GM12891 (cell line): ENCODE data around the gene LIX1L.

ENCODE experiments used
- PAX5 ChIP-seq: IDR thresholded peaks from 2 replicates; pipeline ENCODE4 v1.6.1; 2011; ENCODE audit warnings: low read length, moderate library complexity, mild to moderate bottlenecking; ENCODE audit not compliant: insufficient read depth, severe bottlenecking
- POLR2A ChIP-seq: IDR thresholded peaks from 2 replicates; pipeline ENCODE4 v1.6.1; 2011; ENCODE audit warnings: low read depth, low read length, control low read depth
- POLR2AphosphoS5 ChIP-seq: IDR thresholded peaks from 2 replicates; pipeline ENCODE4 v1.6.1; 2011; ENCODE audit warnings: low read depth, low read length, control low read depth
- POU2F2 ChIP-seq: IDR thresholded peaks from 2 replicates; pipeline ENCODE4 v1.6.1; 2011; ENCODE audit warnings: low read depth, mild to moderate bottlenecking, control low read depth, low read length, moderate library complexity
- SPI1 ChIP-seq: IDR thresholded peaks from 2 replicates; pipeline ENCODE4 v1.6.1; 2011; ENCODE audit warnings: low read depth, low read length, control low read depth
- TAF1 ChIP-seq: IDR thresholded peaks from 2 replicates; pipeline ENCODE4 v1.6.1; 2011; ENCODE audit warnings: low read depth, low read length, control low read depth

- no peak for TF ChIP-seq POLR2A
- no peak for TF ChIP-seq POLR2AphosphoS5
- TF ChIP-seq TAF1 = no peak
- TF ChIP-seq PAX5 = no peak
- no peak for TF ChIP-seq POU2F2
- no peak for TF ChIP-seq SPI1
Observed at GRCh38 chr1:145889722-145890121, 68.1 kb downstream of the LIX1L start.
